GM12878 (cell line): ENCODE results near the gene TELO2. TPM values are rescaled to one million over a fixed set of nuclear protein-coding genes. Genes with fewer than 3 reads are reported as not detected.

Experiments
- ATAC-seq: fragments of 200-7000 bp; cut with Tn5 transposase; 3 replicates; pipeline ENCODE4 v1.9.1; 2020; ENCODE audit warnings: mild to moderate bottlenecking, moderate library complexity
- BruUV-seq: library from RNA; stranded (reverse); fragments of 400-500 nt; replicated peaks from 2 replicates; lab custom pipeline; 2021; lab: Mats Ljungman, UMichigan
- CTCF ChIA-PET: fragments of 300-600 bp; sonication (Branson Sonifier 250); formaldehyde crosslinking; extraction: SDS; loops from one replicate; lab custom pipeline; 2021; ENCODE audit warnings: inconsistent platforms; lab: Yijun Ruan, JAX
- POLR2A ChIA-PET: fragments of 350-600 bp; formaldehyde crosslinking; extraction: SDS; loops from one replicate; lab custom pipeline; 2021; ENCODE audit warnings: inconsistent platforms; lab: Charles Lee
- RAD21 ChIA-PET: fragments of 300-600 bp; sonication (Branson Sonifier 250); formaldehyde crosslinking; loops from one replicate; lab custom pipeline; 2023; ENCODE audit warnings: antibody characterized with exemption; ENCODE audit not compliant: unreplicated experiment; lab: Charles Lee
- SMC1A ChIA-PET: fragments of 300-600 bp; sonication (Branson Sonifier 250); formaldehyde crosslinking; loops from one replicate; lab custom pipeline; 2023; ENCODE audit not compliant: unreplicated experiment, uncharacterized antibody; lab: Charles Lee
- DNase-seq: peaks from one replicate; pipeline ENCODE4 v3.0.0-alpha.2; 2011; ENCODE audit warnings: low read depth, low spot score
- FAIRE-seq: peaks from 3 replicates; lab custom pipeline; 2011; peaks lifted over from hg19 to GRCh38; lab: Jason Lieb, UNC
- H2AFZ ChIP-seq: 2 replicates; pipeline ENCODE4 v1.6.0; 2011; ENCODE audit warnings: low read depth, low read length, control low read depth; ENCODE audit not compliant: control insufficient read depth
- H3K27ac ChIP-seq: 2 replicates; pipeline ENCODE4 v1.5.1; 2011; ENCODE audit warnings: control low read depth; ENCODE audit not compliant: control insufficient read depth, insufficient read depth
- H3K27me3 ChIP-seq, 2 experiments: replicated peaks in 1 of 2; 2 replicates each; pipeline versions ENCODE4 v1.6.0 to v1.6.1; 2011; ENCODE audit warnings: low read length in 1 of 2; ENCODE audit not compliant: control insufficient read depth in 2 of 2, insufficient read depth in 2 of 2
- H3K36me3 ChIP-seq, 2 experiments: 2 replicates each; pipeline ENCODE4 v1.5.1; 2011; ENCODE audit warnings: low read length in 1 of 2; ENCODE audit not compliant: control insufficient read depth in 2 of 2, insufficient read depth in 2 of 2
- H3K4me1 ChIP-seq: 2 replicates; pipeline ENCODE4 v1.6.1; 2011; ENCODE audit warnings: mild to moderate bottlenecking, low read length, moderate library complexity, mixed read lengths; ENCODE audit not compliant: control insufficient read depth, insufficient read depth
- H3K4me2 ChIP-seq: 2 replicates; pipeline ENCODE4 v1.6.0; 2011; ENCODE audit warnings: control low read depth; ENCODE audit not compliant: control insufficient read depth, insufficient read depth
- H3K4me3 ChIP-seq: fragments of 200-600 bp; sonication (generic); 2 replicates; pipeline ENCODE4 v1.5.1; 2016
- H3K79me2 ChIP-seq: 2 replicates; pipeline ENCODE4 v1.6.0; 2011; ENCODE audit warnings: low read length; ENCODE audit not compliant: control insufficient read depth, insufficient read depth
- H3K9ac ChIP-seq: 2 replicates; pipeline ENCODE4 v1.8.0; 2011; ENCODE audit warnings: low read length, control low read depth, mixed read lengths; ENCODE audit not compliant: control insufficient read depth, insufficient read depth
- H3K9me3 ChIP-seq: replicated peaks from 3 replicates; pipeline ENCODE4 v1.5.1; 2011; ENCODE audit warnings: mild to moderate bottlenecking, low read length; ENCODE audit not compliant: control insufficient read depth, insufficient read depth
- H4K20me1 ChIP-seq: 2 replicates; pipeline ENCODE4 v1.6.0; 2011; ENCODE audit not compliant: control insufficient read depth, insufficient read depth
- BCL11A ChIP-seq: IDR thresholded peaks from 2 replicates; pipeline ENCODE4 v1.6.1; 2011; ENCODE audit warnings: low read depth, low read length
- BHLHE40 ChIP-seq, 2 experiments: fragments of 450-650 bp in 1 of 2; IDR thresholded peaks; 2 replicates each; pipeline ENCODE4 v1.6.1; 2011 to 2017; ENCODE audit warnings: low read depth in 2 of 2, borderline replicate concordance in 1 of 2, improper control_type of control experiment in 1 of 2, low read length in 1 of 2, mild to moderate bottlenecking in 1 of 2
- CREB1 ChIP-seq: IDR thresholded peaks from 2 replicates; pipeline ENCODE4 v1.6.1; 2012; ENCODE audit warnings: low read depth, mild to moderate bottlenecking, inconsistent platforms
- ESRRA ChIP-seq: IDR thresholded peaks from 2 replicates; pipeline ENCODE4 v1.6.1; 2012; ENCODE audit warnings: mild to moderate bottlenecking, low read length, improper control_type of control experiment
- EZH2 ChIP-seq: IDR thresholded peaks from 2 replicates; pipeline ENCODE4 v1.6.1; 2012; ENCODE audit warnings: low read depth, mild to moderate bottlenecking, control low read depth, inconsistent platforms, low read length, borderline replicate concordance; ENCODE audit not compliant: control insufficient read depth
- JUND ChIP-seq: IDR thresholded peaks from 2 replicates; pipeline ENCODE4 v1.6.1; 2012; ENCODE audit warnings: low read depth, mild to moderate bottlenecking, low read length, improper control_type of control experiment, moderate library complexity
- WGBS: methylation state at CpG from one replicate; pipeline ENCODE4 v1.1.6; 2016; ENCODE audit warnings: low lambda C conversion rate; ENCODE audit not compliant: insufficient replicate concordance, insufficient coverage; ENCODE audit errors: missing lambda C conversion rate; 5-methylcytosine and 5-hydroxymethylcytosine counted together
- in situ Hi-C: fragments of 300-500 bp; cut with MboI; formaldehyde crosslinking; loops from 9 replicates; pipeline ENCODE4 v1.14.3; 2018; ENCODE audit warnings: mixed read lengths
- intact Hi-C: fragments of 100-400 bp; cut with micrococcal nuclease; formaldehyde crosslinking; loops from one replicate; pipeline ENCODE4 v1.14.2; 2022; ENCODE audit not compliant: unreplicated experiment
- polyA plus RNA-seq, 11 experiments: library from polyadenylated mRNA; depleted of rRNA in 4 of 11; unstranded in 6 of 11; stranded (reverse) in 5 of 11; fragments of >200 nt; fragmentation: Nextera tagmentation in 4 of 11; fragmentation: Illumina TruSeq in 1 of 11; extraction: Ambion mirVana in 4 of 11; extraction: Trizol in 1 of 11; gene quantifications; 1 replicate in 1 of 11; 2 replicates in 10 of 11; pipeline versions ENCODE4 v1.2.1 to v1.2.3, GENCODE V29; 2011 to 2016; ENCODE audit warnings: inconsistent platforms in 2 of 11, missing spikeins in 2 of 11, low read depth in 1 of 11
- total RNA-seq, 4 experiments: library from RNA; depleted of rRNA in 3 of 4; stranded (reverse); fragments of >200 nt in 3 of 4; fragmentation: Illumina TruSeq in 1 of 4; extraction: Trizol in 1 of 4; gene quantifications; 2 replicates each; pipeline versions ENCODE4 v1.2.1 to v1.2.3, GENCODE V29; 2013 to 2021
- TF ChIP-seq, protein P1 (sequence below): fragments of 450-650 bp; IDR thresholded peaks from 2 replicates; pipeline ENCODE4 v1.6.1; 2017; ENCODE audit warnings: mild to moderate bottlenecking, low read depth, inconsistent platforms; ENCODE audit not compliant: poor library complexity, severe bottlenecking
- TF ChIP-seq, protein P2 (sequence below): fragments of 450-650 bp; IDR thresholded peaks from 2 replicates; pipeline ENCODE4 v1.6.1; 2016; ENCODE audit warnings: mild to moderate bottlenecking, moderate library complexity, borderline replicate concordance
- TF ChIP-seq, protein P3 (sequence below): fragments of 450-650 bp; IDR thresholded peaks from 2 replicates; pipeline ENCODE4 v1.6.1; 2017; ENCODE audit warnings: low read depth, mild to moderate bottlenecking, moderate library complexity
- TF ChIP-seq, protein P4 (sequence below): fragments of 450-650 bp; IDR thresholded peaks from 2 replicates; pipeline ENCODE4 v1.6.1; 2017; ENCODE audit warnings: borderline replicate concordance

TELO2 gene
- total and polyA plus RNA-seq, 10 of the 15 experiments (the other 5 are each of a cell fraction or from before 2014, with no cell fraction given), result 0.55 to 72.8 (median 18.6) TPM

DNA sequence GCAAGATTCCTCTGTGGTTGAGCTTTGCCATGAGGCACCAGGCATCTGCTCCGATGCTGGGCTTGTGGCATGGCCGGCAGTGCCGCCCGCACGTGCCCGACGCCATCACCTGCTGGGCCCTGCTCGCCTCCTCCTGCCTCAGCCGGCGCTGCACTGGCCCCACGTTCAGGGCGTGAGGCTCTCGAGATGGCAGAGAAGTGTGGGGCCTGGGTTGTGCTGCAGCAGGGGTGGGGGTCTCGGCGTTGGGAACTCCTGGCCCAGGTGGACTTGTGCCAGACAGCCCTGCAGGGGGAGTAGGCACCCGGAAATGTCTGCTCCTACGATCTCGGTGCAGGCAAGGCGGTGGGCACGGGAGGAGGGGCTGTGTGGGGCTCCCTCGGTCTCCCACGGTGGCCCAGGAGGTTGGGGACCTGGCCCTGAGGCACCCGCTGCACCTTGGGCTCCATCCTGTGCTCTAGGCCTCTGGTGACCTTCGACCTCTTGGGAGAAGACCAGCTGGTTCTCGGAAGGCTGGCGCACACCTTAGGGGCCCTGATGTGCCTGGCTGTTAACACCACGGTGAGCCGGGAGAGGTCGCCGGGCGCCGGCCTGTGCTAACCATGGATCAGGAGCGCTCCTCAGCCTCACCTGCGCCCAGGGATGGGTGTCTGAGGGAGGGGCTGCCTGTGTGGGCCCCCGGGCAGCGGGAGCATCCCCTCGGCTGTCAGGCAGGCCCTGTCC is 13.5 kb downstream of the TELO2 start (continued):
- TF ChIP-seq, protein P1, sequence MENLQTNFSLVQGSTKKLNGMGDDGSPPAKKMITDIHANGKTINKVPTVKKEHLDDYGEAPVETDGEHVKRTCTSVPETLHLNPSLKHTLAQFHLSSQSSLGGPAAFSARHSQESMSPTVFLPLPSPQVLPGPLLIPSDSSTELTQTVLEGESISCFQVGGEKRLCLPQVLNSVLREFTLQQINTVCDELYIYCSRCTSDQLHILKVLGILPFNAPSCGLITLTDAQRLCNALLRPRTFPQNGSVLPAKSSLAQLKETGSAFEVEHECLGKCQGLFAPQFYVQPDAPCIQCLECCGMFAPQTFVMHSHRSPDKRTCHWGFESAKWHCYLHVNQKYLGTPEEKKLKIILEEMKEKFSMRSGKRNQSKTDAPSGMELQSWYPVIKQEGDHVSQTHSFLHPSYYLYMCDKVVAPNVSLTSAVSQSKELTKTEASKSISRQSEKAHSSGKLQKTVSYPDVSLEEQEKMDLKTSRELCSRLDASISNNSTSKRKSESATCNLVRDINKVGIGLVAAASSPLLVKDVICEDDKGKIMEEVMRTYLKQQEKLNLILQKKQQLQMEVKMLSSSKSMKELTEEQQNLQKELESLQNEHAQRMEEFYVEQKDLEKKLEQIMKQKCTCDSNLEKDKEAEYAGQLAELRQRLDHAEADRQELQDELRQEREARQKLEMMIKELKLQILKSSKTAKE, result no peak

DNA sequence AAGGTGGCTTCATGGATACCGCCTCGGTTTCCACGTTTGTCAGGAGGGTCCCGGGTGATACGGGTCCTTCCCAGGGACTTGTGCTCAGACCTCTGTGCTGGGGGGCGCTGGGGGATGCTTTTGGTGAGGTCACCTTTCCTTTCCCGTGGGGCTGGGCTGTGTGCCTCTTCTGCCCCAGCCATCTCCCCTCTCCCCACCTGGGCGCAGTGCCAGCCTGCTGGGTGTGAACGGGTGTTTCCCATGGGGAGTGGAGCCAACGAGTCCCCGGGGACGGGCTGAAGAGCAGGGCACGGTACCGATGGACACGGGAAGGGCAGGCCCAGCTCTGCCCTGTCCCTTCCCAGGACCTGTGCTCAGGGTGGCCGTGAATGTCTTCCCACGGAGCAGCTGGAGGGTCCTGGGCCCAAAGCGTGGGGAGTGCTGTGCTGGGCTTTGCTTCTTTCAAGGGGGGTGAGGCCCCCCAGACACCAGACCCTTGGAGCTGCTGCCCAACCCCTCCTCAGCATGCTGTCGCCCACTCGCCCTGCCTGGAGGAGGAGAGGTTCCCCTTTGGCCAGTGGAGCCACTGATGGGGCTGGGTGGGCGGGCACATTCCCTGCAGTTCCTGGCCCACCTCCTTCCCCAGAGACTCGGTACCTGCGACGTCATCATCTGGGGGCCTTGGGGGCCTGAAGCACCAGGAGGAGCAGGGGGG is 15.5 kb downstream of the TELO2 start:
- 92% methylated on average over 24 of the region's 24 CpGs for WGBS
- no peak overlapping the region for H3K27ac ChIP-seq
- ChIA-PET RAD21 (no interaction called here), SMC1A (no interaction called here), POLR2A (interaction anchor here (0.7 kb wide), 1 partner anchor 105 kb away, joined by 4 read pairs; no protein-coding TSS in a partner anchor), CTCF (no interaction called here)
- no peaks in the 10 kb centered on the region for H3K36me3 ChIP-seq
- H3K79me2 ChIP-seq, result no peaks in the 10 kb centered on the region
- H3K4me1 ChIP-seq, result no peaks in the 10 kb centered on the region
- no peak overlapping the region for H3K4me2 ChIP-seq
- no peak for DNase-seq
- in situ Hi-C loops, result no loop called here
- H2AFZ ChIP-seq, result no peak overlapping the region
- H3K4me3 ChIP-seq, result no peak overlapping the region
- BruUV-seq, result no TSS peak
- intact Hi-C loops, result no loop called here
- H4K20me1 ChIP-seq, result no peaks in the 10 kb centered on the region
- no peak for ATAC-seq
- FAIRE-seq, result no peak
- no peaks in the 10 kb centered on the region; the same call in 2 of the 3 replicates for H3K9me3 ChIP-seq
- no peak overlapping the region for H3K9ac ChIP-seq
- H3K27me3 ChIP-seq, result no peaks in the 10 kb centered on the region
- TF ChIP-seq JUND (no peak), ESRRA (no peak), BHLHE40 (IDR thresholded peaks at IDR 0.05; ENCODE audit: borderline replicate concordance in 1 of 2, low read depth in 2 of 2, low read length in 1 of 2) (no peak), EZH2 (no peak), BCL11A (no peak), CREB1 (no peak)
- TF ChIP-seq, protein P2, sequence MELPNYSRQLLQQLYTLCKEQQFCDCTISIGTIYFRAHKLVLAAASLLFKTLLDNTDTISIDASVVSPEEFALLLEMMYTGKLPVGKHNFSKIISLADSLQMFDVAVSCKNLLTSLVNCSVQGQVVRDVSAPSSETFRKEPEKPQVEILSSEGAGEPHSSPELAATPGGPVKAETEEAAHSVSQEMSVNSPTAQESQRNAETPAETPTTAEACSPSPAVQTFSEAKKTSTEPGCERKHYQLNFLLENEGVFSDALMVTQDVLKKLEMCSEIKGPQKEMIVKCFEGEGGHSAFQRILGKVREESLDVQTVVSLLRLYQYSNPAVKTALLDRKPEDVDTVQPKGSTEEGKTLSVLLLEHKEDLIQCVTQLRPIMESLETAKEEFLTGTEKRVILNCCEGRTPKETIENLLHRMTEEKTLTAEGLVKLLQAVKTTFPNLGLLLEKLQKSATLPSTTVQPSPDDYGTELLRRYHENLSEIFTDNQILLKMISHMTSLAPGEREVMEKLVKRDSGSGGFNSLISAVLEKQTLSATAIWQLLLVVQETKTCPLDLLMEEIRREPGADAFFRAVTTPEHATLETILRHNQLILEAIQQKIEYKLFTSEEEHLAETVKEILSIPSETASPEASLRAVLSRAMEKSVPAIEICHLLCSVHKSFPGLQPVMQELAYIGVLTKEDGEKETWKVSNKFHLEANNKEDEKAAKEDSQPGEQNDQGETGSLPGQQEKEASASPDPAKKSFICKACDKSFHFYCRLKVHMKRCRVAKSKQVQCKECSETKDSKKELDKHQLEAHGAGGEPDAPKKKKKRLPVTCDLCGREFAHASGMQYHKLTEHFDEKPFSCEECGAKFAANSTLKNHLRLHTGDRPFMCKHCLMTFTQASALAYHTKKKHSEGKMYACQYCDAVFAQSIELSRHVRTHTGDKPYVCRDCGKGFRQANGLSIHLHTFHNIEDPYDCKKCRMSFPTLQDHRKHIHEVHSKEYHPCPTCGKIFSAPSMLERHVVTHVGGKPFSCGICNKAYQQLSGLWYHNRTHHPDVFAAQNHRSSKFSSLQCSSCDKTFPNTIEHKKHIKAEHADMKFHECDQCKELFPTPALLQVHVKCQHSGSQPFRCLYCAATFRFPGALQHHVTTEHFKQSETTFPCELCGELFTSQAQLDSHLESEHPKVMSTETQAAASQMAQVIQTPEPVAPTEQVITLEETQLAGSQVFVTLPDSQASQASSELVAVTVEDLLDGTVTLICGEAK, result no peak
- TF ChIP-seq, protein P3, sequence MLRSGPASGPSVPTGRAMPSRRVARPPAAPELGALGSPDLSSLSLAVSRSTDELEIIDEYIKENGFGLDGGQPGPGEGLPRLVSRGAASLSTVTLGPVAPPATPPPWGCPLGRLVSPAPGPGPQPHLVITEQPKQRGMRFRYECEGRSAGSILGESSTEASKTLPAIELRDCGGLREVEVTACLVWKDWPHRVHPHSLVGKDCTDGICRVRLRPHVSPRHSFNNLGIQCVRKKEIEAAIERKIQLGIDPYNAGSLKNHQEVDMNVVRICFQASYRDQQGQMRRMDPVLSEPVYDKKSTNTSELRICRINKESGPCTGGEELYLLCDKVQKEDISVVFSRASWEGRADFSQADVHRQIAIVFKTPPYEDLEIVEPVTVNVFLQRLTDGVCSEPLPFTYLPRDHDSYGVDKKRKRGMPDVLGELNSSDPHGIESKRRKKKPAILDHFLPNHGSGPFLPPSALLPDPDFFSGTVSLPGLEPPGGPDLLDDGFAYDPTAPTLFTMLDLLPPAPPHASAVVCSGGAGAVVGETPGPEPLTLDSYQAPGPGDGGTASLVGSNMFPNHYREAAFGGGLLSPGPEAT, result no peak
- TF ChIP-seq, protein P4, sequence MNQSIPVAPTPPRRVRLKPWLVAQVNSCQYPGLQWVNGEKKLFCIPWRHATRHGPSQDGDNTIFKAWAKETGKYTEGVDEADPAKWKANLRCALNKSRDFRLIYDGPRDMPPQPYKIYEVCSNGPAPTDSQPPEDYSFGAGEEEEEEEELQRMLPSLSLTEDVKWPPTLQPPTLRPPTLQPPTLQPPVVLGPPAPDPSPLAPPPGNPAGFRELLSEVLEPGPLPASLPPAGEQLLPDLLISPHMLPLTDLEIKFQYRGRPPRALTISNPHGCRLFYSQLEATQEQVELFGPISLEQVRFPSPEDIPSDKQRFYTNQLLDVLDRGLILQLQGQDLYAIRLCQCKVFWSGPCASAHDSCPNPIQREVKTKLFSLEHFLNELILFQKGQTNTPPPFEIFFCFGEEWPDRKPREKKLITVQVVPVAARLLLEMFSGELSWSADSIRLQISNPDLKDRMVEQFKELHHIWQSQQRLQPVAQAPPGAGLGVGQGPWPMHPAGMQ, result no peak
